Measurements from ENCODE around the gene COMT.
"Not testable (repeated sequence)": the region's sequence is repeated elsewhere in the genome, so short reads cannot be mapped to it uniquely, and the experiment has no call there.

The COMT gene

GRCh38 chr22:19903031-19903430 lies 38.5 kb upstream of the COMT start:
- TF ChIP-seq ZNF274 (IDR thresholded peaks at IDR 0.05; ENCODE audit: low read depth, low read length) = no peak
- H3K4me3 ChIP-seq (ENCODE audit: low read length) = no peak overlapping the region

GRCh38 chr22:19903513-19903912 lies 38.1 kb upstream of the COMT start:
- no peak for TF ChIP-seq ZNF274 (IDR thresholded peaks at IDR 0.05; ENCODE audit: low read depth, low read length)
- no peak overlapping the region for H3K4me3 ChIP-seq (ENCODE audit: low read length)

GRCh38 chr22:19904174-19904856 lies 37.3 kb upstream of the COMT start:
- H3K4me3 ChIP-seq (ENCODE audit: low read length) = no peak overlapping the region
- TF ChIP-seq ZNF274 (IDR thresholded peaks at IDR 0.05; ENCODE audit: low read depth, low read length) = no peak

- no peak for TF ChIP-seq ZNF274 (IDR thresholded peaks at IDR 0.05; ENCODE audit: low read depth, low read length)
- no peak overlapping the region for H3K4me3 ChIP-seq (ENCODE audit: low read length)
These were observed 36.6 kb upstream of the COMT start for GRCh38 chr22:19904935-19905334.

GRCh38 chr22:19905347-19906276 lies 36.0 kb upstream of the COMT start:
- no peak overlapping the region for H3K4me3 ChIP-seq (ENCODE audit: low read length)
- TF ChIP-seq ZNF274 (IDR thresholded peaks at IDR 0.05; ENCODE audit: low read depth, low read length) = no peak

DNA sequence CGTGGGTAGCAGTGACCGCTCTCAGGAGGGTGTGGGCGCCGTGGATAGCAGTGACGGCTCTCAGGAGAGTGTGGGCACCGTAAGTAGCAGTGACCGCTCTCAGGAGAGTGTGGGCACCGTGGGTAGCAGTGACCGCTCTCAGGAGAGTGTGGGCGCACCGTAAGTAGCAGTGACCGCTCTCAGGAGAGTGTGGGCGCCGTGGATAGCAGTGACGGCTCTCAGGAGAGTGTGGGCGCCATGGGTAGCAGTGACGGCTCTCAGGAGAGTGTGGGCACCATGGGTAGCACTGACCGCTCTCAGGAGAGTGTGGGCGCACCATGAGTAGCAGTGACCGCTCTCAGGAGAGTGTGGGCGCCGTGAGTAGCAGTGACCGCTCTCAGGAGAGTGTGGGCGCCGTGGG lies 34.7 kb upstream of the COMT start:
- not testable (repeated sequence) for H3K4me3 ChIP-seq (ENCODE audit: low read length)

DNA sequence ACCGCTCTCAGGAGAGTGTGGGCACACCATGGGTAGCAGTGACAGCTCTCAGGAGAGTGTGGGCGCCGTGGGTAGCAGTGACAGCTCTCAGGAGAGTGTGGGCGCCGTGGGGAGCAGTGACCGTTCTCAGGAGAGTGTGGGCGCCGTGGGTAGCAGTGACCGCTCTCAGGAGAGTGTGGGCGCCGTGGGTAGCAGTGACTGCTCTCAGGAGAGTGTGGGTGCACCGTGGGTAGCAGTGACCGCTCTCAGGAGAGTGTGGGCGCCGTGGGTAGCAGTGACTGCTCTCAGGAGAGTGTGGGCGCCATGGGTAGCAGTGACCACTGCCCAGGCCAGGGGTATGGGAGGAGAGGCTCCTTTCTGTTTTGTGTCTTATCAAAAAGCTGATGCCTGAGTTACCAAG lies 33.7 kb upstream of the COMT start:
- H3K4me3 ChIP-seq (ENCODE audit: low read length) = not testable (repeated sequence)

GRCh38 chr22:19909350-19910179 lies 32.0 kb upstream of the COMT start:
- TF ChIP-seq ZNF274 (IDR thresholded peaks at IDR 0.05; ENCODE audit: low read depth, low read length) = no peak
- H3K4me3 ChIP-seq (ENCODE audit: low read length) = no peak overlapping the region

GRCh38 chr22:19910180-19910744 lies 31.3 kb upstream of the COMT start:
- H3K4me3 ChIP-seq (ENCODE audit: low read length) = no peak overlapping the region
- no peak for TF ChIP-seq ZNF274 (IDR thresholded peaks at IDR 0.05; ENCODE audit: low read depth, low read length)

DNA sequence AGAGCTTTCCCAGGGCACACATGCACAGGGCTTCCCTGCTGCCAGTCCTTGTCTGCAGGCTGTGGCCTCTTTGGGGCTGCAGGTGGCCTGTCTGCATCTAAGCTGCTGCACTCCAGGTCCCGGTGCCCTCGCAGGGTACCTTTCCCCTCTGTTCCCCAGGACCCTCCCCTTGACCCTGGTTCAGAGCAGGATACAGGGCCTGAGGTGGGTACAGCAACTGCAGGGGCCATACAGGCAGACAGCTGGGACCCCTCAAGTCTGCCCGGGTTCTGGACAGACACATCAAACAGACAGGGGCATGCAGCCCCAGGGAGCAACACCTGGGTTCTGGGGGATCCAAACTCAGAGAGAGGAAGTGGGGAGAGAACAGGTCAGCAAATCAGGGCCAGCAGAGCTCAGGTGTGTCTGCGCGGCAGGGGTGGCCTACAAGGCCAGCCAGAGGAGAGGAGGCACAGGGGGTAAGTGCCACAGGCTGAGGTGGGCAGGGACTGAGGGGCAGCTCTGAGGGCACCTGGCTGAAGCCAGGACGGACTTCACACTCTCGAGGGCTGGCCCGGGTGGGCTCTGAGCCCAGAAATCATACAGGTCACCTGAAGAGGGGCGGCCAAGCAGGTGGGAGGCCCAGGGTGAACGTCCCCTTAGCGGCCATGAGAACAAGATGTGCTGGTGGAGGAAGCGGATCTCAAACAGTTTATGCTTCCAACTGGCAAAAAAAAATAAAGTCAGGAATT lies 29.9 kb upstream of the COMT start:
- H3K4me3 ChIP-seq (ENCODE audit: low read length) = no peak overlapping the region
- no peak for TF ChIP-seq ZNF274 (IDR thresholded peaks at IDR 0.05; ENCODE audit: low read depth, low read length)

DNA sequence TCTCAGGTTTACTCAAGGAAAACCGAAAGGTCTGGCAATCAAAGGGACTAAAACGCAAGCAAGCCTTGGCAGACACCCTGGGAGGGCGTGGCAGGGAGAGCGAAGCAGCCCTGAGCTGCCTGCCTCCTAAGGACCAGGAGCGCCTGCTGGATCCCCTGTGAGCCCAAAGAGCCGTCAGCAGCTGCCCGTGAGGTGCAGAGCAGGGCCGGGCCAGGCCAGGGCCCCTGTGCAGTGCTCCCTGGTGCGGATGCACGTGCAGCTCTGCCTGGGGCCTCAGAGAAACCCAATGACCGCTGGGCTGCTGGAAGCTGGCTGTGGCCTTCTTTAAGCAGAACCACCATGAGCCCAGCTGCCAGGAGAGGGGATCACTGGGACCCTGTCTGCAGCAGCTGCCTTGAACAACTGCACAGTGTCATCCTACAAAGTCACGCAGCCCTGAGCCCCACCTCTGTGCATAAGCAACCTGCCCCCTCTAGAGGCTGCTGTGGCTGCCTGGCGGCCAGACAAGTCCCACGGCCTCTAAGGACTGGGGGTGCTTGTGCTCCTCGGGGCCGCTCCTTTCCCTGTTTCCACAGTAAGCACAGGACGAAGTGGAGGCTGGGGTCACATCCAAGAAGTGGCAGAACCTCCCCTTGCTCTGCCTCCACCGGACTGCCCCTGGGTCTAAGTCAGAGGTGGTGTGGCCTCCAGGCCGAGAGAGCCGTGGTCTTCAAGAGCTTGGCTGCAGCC lies 29.1 kb upstream of the COMT start:
- no peak for TF ChIP-seq ZNF274 (IDR thresholded peaks at IDR 0.05; ENCODE audit: low read depth, low read length)
- no peak overlapping the region for H3K4me3 ChIP-seq (ENCODE audit: low read length)

DNA sequence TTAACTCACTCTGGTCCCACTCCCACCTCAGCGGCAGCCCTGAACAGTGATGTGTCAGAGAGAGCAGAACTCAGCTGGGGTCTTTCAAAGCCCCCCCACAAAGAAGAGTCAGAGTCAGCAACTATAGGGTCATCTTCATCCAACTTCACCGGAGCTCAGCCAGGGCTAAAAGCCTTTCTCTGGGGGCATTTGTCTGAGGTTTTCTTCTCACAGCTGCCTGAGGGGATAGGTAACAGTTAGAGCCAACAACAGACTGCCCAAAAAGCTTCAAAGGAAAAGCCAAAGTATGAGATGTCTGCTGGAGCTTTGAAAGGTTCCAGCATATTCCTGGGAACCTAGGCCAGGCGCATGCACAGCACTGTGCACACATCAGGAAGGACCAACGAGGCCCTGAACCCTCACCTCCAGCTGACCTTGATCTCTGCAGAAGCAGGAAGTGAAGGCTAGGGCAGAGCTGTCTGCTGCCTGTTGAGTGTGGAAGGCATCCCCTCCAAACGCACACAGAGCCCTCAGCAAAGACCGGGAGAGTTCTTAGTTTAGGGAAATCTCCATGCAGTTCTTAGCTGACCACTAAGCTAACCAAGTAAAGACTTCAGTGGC lies 28.1 kb upstream of the COMT start:
- no peak overlapping the region for H3K4me3 ChIP-seq (ENCODE audit: low read length)

More for the DNA sequence above, 28.1 kb upstream of the COMT start:
- TF ChIP-seq ZNF274 (IDR thresholded peaks at IDR 0.05; ENCODE audit: low read depth, low read length) = no peak
